K562 (cell line): ENCODE measurements around the gene CSRP2. TPM values are rescaled to one million over a fixed set of nuclear protein-coding genes. Genes with fewer than 3 reads are reported as not detected.

Experiments used
- MLLT1 ChIP-seq, 2 experiments: fragments of 450-650 bp; IDR thresholded peaks; 2 replicates each; pipeline ENCODE4 v1.6.1; 2016
- REST ChIP-seq, 2 experiments: fragments of 450-650 bp; formaldehyde crosslinking in 1 of 2; IDR thresholded peaks; 2 replicates each; pipeline versions ENCODE4 v1.4.0 to v1.6.1; 2014 to 2020; ENCODE audit warnings: mild to moderate bottlenecking in 2 of 2, borderline replicate concordance in 1 of 2, low read depth in 1 of 2
- SAP30 ChIP-seq: fragments of 200-600 bp; sonication (generic); IDR thresholded peaks from 2 replicates; pipeline ENCODE4 v1.6.1; 2012; ENCODE audit warnings: borderline replicate concordance, low read depth, mild to moderate bottlenecking, moderate library complexity, low read length, control low read depth, inconsistent platforms; ENCODE audit not compliant: insufficient read depth, poor library complexity, severe bottlenecking
- ZBTB11 ChIP-seq, 3 experiments: fragments of 200-800 bp in 1 of 3; fragments of 250-450 bp in 1 of 3; fragments of 450-650 bp in 1 of 3; sonication (Bioruptor Pico) in 1 of 3; sonication (Bioruptor generic) in 1 of 3; formaldehyde crosslinking in 1 of 3; IDR thresholded peaks; 2 replicates each; pipeline versions ENCODE4 v1.6.1 to v1.8.0; 2016 to 2022; ENCODE audit warnings: mild to moderate bottlenecking in 2 of 3, missing genetic modification characterization in 2 of 3, missing compliant biosample characterization in 1 of 3, moderate library complexity in 1 of 3
- ZNF3 ChIP-seq: fragments of 250-450 bp; sonication (Bioruptor Pico); IDR thresholded peaks from 2 replicates; pipeline ENCODE4 v1.5.0; 2021; ENCODE audit warnings: mild to moderate bottlenecking, moderate library complexity
- ZNF431 ChIP-seq: sonication (generic); formaldehyde crosslinking; IDR thresholded peaks from 2 replicates; pipeline ENCODE4 v1.8.0; 2022; ENCODE audit warnings: mild to moderate bottlenecking, missing genetic modification reagents
- polyA plus RNA-seq, 8 experiments: library from polyadenylated mRNA; depleted of rRNA in 4 of 8; stranded (reverse) in 5 of 8; unstranded in 3 of 8; fragments of >200 nt; fragmentation: Nextera tagmentation in 2 of 8; fragmentation: Illumina TruSeq in 1 of 8; extraction: Ambion mirVana in 2 of 8; extraction: Trizol in 1 of 8; gene quantifications; 2 replicates each; pipeline versions ENCODE4 v1.2.1 to v1.2.3, GENCODE V29; 2011 to 2014; ENCODE audit warnings: inconsistent platforms in 1 of 8, missing spikeins in 1 of 8
- total RNA-seq, 7 experiments: library from RNA; depleted of rRNA in 6 of 7; stranded (reverse); fragments of >200 nt in 6 of 7; fragmentation: Illumina TruSeq in 2 of 7; extraction: Trizol in 2 of 7; gene quantifications; 2 replicates each; pipeline versions ENCODE4 v1.2.1 to v1.2.3, GENCODE V29; 2011 to 2021; ENCODE audit warnings: low replicate concordance in 1 of 7

CSRP2 gene
- total and polyA plus RNA-seq, 9 of the 15 experiments (the other 6 are each of a cell fraction or from before 2014, with no cell fraction given) = 0.32 to 6.2 (median 2.3) TPM

- TF ChIP-seq REST (IDR thresholded peaks at IDR 0.05; ENCODE audit: borderline replicate concordance) (no peak), REST (CRISPR knock-in tag; IDR thresholded peaks at IDR 0.05; ENCODE audit: low read depth) (no peak), ZNF431 (CRISPR knock-in tag) (no peak), ZBTB11 (CRISPR knock-in tag; IDR thresholded peaks at IDR 0.05) (no peak), MLLT1 (IDR thresholded peaks at IDR 0.05) (no peak), SAP30 (no peak), ZNF3 (CRISPR knock-in tag) (no peak)
Measured at GRCh38 chr12:76914102-76914859, 35.5 kb upstream of the CSRP2 start (continued).
